ENCODE results near the gene ATG2A. TPM values are rescaled to one million over a fixed set of nuclear protein-coding genes. Genes with fewer than 3 reads are reported as not detected.

The ATG2A gene
- total and polyA plus RNA-seq, 4 experiments from 2014 or later = 4.1 to 47.3 (median 26.0) TPM

GRCh38 chr11:64868904-64869570 lies 48.0 kb downstream of the ATG2A start:
- peak in 2 of 5 donors; percentile 37 to 72 for DNase-seq
- ChIA-PET CTCF (ENCODE audit: partially characterized antibody) (interaction anchor here (0.6 to 29.7 kb wide), 6 partner anchors 7 to 335 kb away, joined by 3 to 1245 read pairs (median 43); partner anchors contain the start of genes CDC42BPG and EHD1), POLR2A (ENCODE audit: partially characterized antibody) (interaction anchor here (0.8 to 28.8 kb wide), 7 partner anchors 17 to 117 kb away, joined by 3 to 2105 read pairs (median 5); partner anchors contain the start of genes CDC42BPG, EHD1, PPP2R5B and SF1)
- Histone ChIP-seq H3K27ac (ENCODE audit: low read depth, low read length) (peak overlapping the region; percentile 65), H3K4me3 (ENCODE audit: low read length in 2 of 2) (peak overlapping the region; percentile 51 to 58), H3K4me1 (ENCODE audit: insufficient read depth, low read length) (peaks cover 97% of the 10 kb centered on the region), H3K27me3 (ENCODE audit: insufficient read depth, low read length) (no peaks in the 10 kb centered on the region), H3K36me3 (ENCODE audit: insufficient read depth, low read length) (peaks cover 32% of the 10 kb centered on the region), H3K9me3 (ENCODE audit: control insufficient read depth in 1 of 2, low read length in 2 of 2) (no peaks in the 10 kb centered on the region)
- H3K9me3 Mint-ChIP-seq = no peaks in the 10 kb centered on the region
- no peaks in the 10 kb centered on the region for H3K27me3 Mint-ChIP-seq
- H3K4me1 Mint-ChIP-seq = peaks cover 57 to 91% (median 77%) of the 10 kb centered on the region in 4 donors
- intact Hi-C loops (cut with micrococcal nuclease) = loop anchor here (1.0 kb wide), 2 partner anchors 9 to 10 kb away; partner anchors contain the start of gene EHD1
- peaks cover 39 to 64% of the 10 kb centered on the region in 2 donors for H3K36me3 Mint-ChIP-seq
- H3K4me3 Mint-ChIP-seq = peak overlapping the region; percentile 76 to 92 (median 82)
- peak overlapping the region; percentile 85 to 99 (median 94) for H3K27ac Mint-ChIP-seq

- Histone ChIP-seq H3K27ac (ENCODE audit: low read depth, low read length) (peak overlapping the region; percentile 65), H3K4me1 (ENCODE audit: insufficient read depth, low read length) (peaks cover 99% of the 10 kb centered on the region), H3K4me3 (ENCODE audit: low read length in 2 of 2) (peak overlapping the region; percentile 51 to 58), H3K36me3 (ENCODE audit: insufficient read depth, low read length) (peaks cover 25% of the 10 kb centered on the region), H3K9me3 (ENCODE audit: control insufficient read depth in 1 of 2, low read length in 2 of 2) (no peaks in the 10 kb centered on the region), H3K27me3 (ENCODE audit: insufficient read depth, low read length) (no peaks in the 10 kb centered on the region)
- no peak for DNase-seq
- Mint-ChIP-seq H3K4me1 (peaks cover 54 to 95% (median 79%) of the 10 kb centered on the region in 4 donors), H3K27ac (peak overlapping the region; percentile 85 to 99 (median 94)), H3K9me3 (peaks cover 0 to 2% (median 0%) of the 10 kb centered on the region in 8 donors), H3K36me3 (peaks cover 34 to 57% of the 10 kb centered on the region in 2 donors), H3K4me3 (peak overlapping the region; percentile 76 to 92 (median 82)), H3K27me3 (no peaks in the 10 kb centered on the region)
- intact Hi-C loops (cut with micrococcal nuclease) = no loop called here
- ChIA-PET CTCF (ENCODE audit: partially characterized antibody) (interaction anchor here (0.6 to 29.7 kb wide), 4 partner anchors 12 to 336 kb away, joined by 3 to 1245 read pairs (median 165); partner anchors contain the start of genes CDC42BPG and EHD1), POLR2A (ENCODE audit: partially characterized antibody) (interaction anchor here (1.9 to 28.8 kb wide), 3 partner anchors 16 to 89 kb away, joined by 7 to 2105 read pairs (median 740); partner anchors contain the start of genes CDC42BPG, EHD1 and SF1)
Observed at GRCh38 chr11:64867748-64868462, 49.1 kb downstream of the ATG2A start.

- peak overlapping the region; percentile 76 to 99 (median 92) for H3K27ac Mint-ChIP-seq
- H3K36me3 Mint-ChIP-seq = peaks cover 26 to 46% of the 10 kb centered on the region in 2 donors
- H3K36me3 ChIP-seq (ENCODE audit: insufficient read depth, low read length) = peaks cover 10% of the 10 kb centered on the region
- H3K9me3 Mint-ChIP-seq = peaks cover 0 to 2% (median 0%) of the 10 kb centered on the region in 8 donors
- no peaks in the 10 kb centered on the region for H3K27me3 Mint-ChIP-seq
- peak overlapping the region; percentile 0 to 91 (median 82) for H3K4me3 Mint-ChIP-seq
- peaks cover 99% of the 10 kb centered on the region for H3K4me1 ChIP-seq (ENCODE audit: insufficient read depth, low read length)
- peak overlapping the region in 1 of 2 donors; percentile 27 for H3K4me3 ChIP-seq (ENCODE audit: low read length in 2 of 2)
- H3K27ac ChIP-seq (ENCODE audit: low read depth, low read length) = peak overlapping the region; percentile 68
- DNase-seq = peak in 1 of 5 donors; percentile 27
- ChIA-PET CTCF (ENCODE audit: partially characterized antibody) (interaction anchor here (1.7 to 29.7 kb wide), 3 partner anchors 12 to 20 kb away, joined by 5 to 1245 read pairs (median 252); partner anchors contain the start of genes CDC42BPG and EHD1), POLR2A (ENCODE audit: partially characterized antibody) (interaction anchor here (2.3 to 28.8 kb wide), 4 partner anchors 14 to 251 kb away, joined by 5 to 2105 read pairs (median 379); partner anchors contain the start of genes CDC42BPG, EHD1, RASGRP2 and ZNHIT2)
- intact Hi-C loops (cut with micrococcal nuclease) = no loop called here
- no peaks in the 10 kb centered on the region for H3K27me3 ChIP-seq (ENCODE audit: insufficient read depth, low read length)
- no peaks in the 10 kb centered on the region for H3K9me3 ChIP-seq (ENCODE audit: control insufficient read depth in 1 of 2, low read length in 2 of 2)
- H3K4me1 Mint-ChIP-seq = peaks cover 50 to 95% (median 77%) of the 10 kb centered on the region in 4 donors
Observed at GRCh38 chr11:64866173-64866491, 50.9 kb downstream of the ATG2A start.

GRCh38 chr11:64865286-64866172 lies 51.5 kb downstream of the ATG2A start:
- peak overlapping the region; percentile 68 for H3K27ac ChIP-seq (ENCODE audit: low read depth, low read length)
- H3K4me1 ChIP-seq (ENCODE audit: insufficient read depth, low read length) = peaks cover 99% of the 10 kb centered on the region
- peak overlapping the region; percentile 64 to 91 (median 82) for H3K4me3 Mint-ChIP-seq
- peak overlapping the region; percentile 76 to 99 (median 92) for H3K27ac Mint-ChIP-seq
- no peaks in the 10 kb centered on the region for H3K27me3 Mint-ChIP-seq
- peaks cover 0 to 2% (median 0%) of the 10 kb centered on the region in 8 donors for H3K9me3 Mint-ChIP-seq
- intact Hi-C loops (cut with micrococcal nuclease) = no loop called here
- peaks cover 51 to 95% (median 77%) of the 10 kb centered on the region in 4 donors for H3K4me1 Mint-ChIP-seq
- no peaks in the 10 kb centered on the region for H3K9me3 ChIP-seq (ENCODE audit: control insufficient read depth in 1 of 2, low read length in 2 of 2)
- POLR2A ChIA-PET (ENCODE audit: partially characterized antibody) = interaction anchor here (1.6 to 28.8 kb wide), 5 partner anchors 13 to 252 kb away, joined by 5 to 2105 read pairs (median 18); partner anchors contain the start of genes CDC42BPG, EHD1, RASGRP2 and SF1
- no peaks in the 10 kb centered on the region for H3K27me3 ChIP-seq (ENCODE audit: insufficient read depth, low read length)
- H3K4me3 ChIP-seq (ENCODE audit: low read length in 2 of 2) = peak overlapping the region; percentile 2 to 59
- H3K36me3 Mint-ChIP-seq = peaks cover 28 to 44% of the 10 kb centered on the region in 2 donors
- peak in 1 of 5 donors; percentile 76 for DNase-seq
- CTCF ChIA-PET (ENCODE audit: partially characterized antibody) = interaction anchor here (1.7 to 29.7 kb wide), 5 partner anchors 11 to 21 kb away, joined by 4 to 1245 read pairs (median 6); partner anchors contain the start of genes CDC42BPG and EHD1
- H3K36me3 ChIP-seq (ENCODE audit: insufficient read depth, low read length) = peaks cover 9% of the 10 kb centered on the region

- ChIA-PET CTCF (ENCODE audit: partially characterized antibody) (interaction anchor here (1.7 to 29.7 kb wide), 5 partner anchors 10 to 22 kb away, joined by 4 to 1245 read pairs (median 6); partner anchors contain the start of genes CDC42BPG and EHD1), POLR2A (ENCODE audit: partially characterized antibody) (interaction anchor here (1.2 to 28.8 kb wide), 7 partner anchors 12 to 633 kb away, joined by 3 to 2105 read pairs (median 7); partner anchors contain the start of genes CDC42BPG, EHD1, RASGRP2 and SF1)
- Histone ChIP-seq H3K27ac (ENCODE audit: low read depth, low read length) (peak overlapping the region; percentile 68), H3K4me3 (ENCODE audit: low read length in 2 of 2) (peak overlapping the region; percentile 40 to 59), H3K4me1 (ENCODE audit: insufficient read depth, low read length) (peaks cover 99% of the 10 kb centered on the region), H3K36me3 (ENCODE audit: insufficient read depth, low read length) (peaks cover 13% of the 10 kb centered on the region), H3K27me3 (ENCODE audit: insufficient read depth, low read length) (no peaks in the 10 kb centered on the region), H3K9me3 (ENCODE audit: control insufficient read depth in 1 of 2, low read length in 2 of 2) (no peaks in the 10 kb centered on the region)
- Mint-ChIP-seq H3K27me3 (no peaks in the 10 kb centered on the region), H3K27ac (peak overlapping the region; percentile 76 to 99 (median 95)), H3K9me3 (peaks cover 0 to 2% (median 0%) of the 10 kb centered on the region in 8 donors), H3K4me1 (peaks cover 53 to 95% (median 78%) of the 10 kb centered on the region in 4 donors), H3K4me3 (peak overlapping the region; percentile 64 to 91 (median 82)), H3K36me3 (peaks cover 35 to 45% of the 10 kb centered on the region in 2 donors)
- intact Hi-C loops (cut with micrococcal nuclease) = no loop called here
- peak in 2 of 5 donors; percentile 24 to 64 for DNase-seq
Observed at GRCh38 chr11:64864473-64865285, 52.3 kb downstream of the ATG2A start.
